NK-92 treated with Interleukin-12 subunit alpha and Interleukin-12 subunit beta, amount 100 ng/mL, for 24 hours (cell line): Measurements from ENCODE around the gene MUTYH.
"Not testable (repeated sequence)": the region's sequence is repeated elsewhere in the genome, so short reads cannot be mapped to it uniquely, and the experiment has no call there.

Experiments
- DNase-seq: peaks from one replicate; lab custom pipeline; 2025; lab: John Stamatoyannopoulos, UW

MUTYH gene

DNA sequence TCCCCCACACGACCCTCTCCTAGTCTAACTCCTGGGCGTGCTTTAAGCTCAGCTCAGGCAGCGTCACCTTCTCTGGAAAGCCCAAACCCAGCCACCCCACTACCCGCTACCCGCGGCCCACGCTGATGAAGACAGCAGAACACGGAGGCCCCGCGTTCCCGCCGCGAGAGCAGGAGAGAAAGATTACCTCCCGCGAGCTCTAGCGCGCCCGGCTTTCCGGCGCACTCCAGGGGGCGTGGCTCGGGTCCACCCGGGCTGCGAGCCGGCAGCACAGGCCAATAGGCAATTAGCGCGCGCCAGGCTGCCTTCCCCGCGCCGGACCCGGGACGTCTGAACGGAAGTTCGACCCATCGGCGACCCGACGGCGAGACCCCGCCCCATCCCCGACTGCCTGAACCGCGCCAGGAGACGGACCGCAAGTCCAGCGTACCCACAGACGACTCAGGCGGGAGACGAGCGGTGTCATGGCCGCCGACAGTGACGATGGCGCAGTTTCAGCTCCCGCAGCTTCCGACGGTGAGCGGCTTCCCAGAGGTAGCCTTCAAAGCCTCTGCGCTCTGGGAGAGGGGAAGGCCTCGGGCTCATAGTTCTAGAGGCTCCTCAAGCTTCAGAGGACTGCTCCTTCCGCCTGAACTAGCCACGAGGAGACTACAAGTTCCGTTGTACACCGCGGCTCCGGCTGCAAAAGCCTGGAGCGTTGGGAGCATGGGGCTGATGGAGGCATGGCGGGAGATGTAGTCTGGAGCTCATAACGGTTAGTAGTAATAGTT, at the start of gene MUTYH, which contains the start of gene TOE1:
Gene MUTYH (minus strand): TSS at position 652 of the 770 bp plus-strand sequence. CDS start 5,935 bp downstream, outside the sequence.
Gene TOE1 (plus strand): TSS at position 382 of the 770 bp plus-strand sequence. CDS start 83 bp downstream, at position 465.
- peak; percentile 96 for DNase-seq

DNA sequence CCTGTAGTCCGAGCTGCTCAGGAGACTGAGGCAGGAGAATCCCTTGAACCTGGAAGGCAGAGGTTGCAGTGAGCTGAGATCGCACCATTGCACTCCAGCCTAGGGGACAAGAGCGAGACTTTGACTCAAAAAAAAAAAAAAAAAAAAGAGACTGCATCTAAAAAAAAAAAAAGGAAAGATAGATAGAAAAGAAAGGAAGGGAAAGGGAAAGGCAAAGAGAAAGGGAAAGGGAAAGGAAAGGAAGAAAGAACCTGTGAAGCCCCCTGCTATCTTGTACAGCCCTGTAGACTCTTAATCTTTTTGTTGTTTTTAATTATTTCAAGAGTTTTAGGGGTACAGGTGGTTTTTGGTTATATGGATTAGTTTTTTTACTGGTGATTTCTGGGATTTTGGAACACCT, 46.0 kb upstream of the MUTYH start:
- DNase-seq: no peak

DNA sequence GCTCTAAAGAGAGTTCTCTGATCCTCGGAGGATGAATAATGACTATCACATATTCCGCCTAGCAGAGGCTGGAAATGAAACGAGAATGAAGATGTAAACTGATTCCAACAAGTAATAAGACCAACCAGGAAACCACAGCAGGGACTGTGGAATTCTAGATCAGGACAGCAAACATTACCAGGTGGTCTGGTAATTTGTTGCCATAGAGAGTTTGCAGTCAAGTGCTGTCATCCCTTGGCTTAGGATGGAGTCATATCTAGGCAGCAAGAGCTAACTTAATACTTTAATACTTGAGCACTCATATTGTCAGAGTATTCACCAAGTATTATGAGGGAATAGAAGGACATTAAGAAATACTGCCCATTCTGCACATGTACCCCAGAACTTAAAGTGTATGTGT, 45.1 kb upstream of the MUTYH start:
- no peak for DNase-seq

DNA sequence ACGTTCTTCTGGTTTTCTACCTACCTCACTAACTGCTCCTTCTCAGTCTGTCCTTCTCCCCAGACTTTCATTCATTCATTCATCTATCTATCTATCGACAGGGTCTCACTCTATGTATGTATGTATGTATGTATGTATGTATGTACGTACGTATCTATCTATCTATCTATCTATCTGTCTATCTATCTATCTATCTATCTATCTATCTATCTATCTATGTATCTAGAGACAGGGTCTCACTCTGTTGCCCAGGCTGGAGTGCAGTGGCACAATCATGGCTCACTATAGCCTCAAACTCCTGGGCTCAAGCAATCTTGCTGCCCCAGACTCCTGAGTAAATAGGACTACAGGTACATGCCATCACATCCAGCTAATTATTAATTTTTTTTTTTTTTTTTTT, 44.0 kb upstream of the MUTYH start:
- not testable (repeated sequence) for DNase-seq

DNA sequence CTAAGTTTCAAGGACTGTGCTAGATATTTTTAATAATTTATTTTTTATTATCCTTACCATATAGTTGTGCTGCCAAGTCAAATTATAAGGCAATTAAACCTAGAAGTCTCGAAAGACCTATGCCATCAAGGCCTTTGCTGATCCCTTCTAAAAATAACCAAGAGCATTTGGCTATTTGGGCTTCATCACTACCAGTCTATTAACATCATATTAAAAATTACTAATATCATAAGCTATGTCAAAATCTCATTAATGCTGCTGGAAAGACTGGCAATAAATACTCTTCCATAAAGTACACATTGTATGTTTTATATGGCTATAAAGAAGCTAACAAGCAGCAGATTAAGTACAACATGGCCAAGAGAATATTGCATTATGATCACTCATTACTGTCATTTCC, 43.0 kb upstream of the MUTYH start:
- DNase-seq: no peak

DNA sequence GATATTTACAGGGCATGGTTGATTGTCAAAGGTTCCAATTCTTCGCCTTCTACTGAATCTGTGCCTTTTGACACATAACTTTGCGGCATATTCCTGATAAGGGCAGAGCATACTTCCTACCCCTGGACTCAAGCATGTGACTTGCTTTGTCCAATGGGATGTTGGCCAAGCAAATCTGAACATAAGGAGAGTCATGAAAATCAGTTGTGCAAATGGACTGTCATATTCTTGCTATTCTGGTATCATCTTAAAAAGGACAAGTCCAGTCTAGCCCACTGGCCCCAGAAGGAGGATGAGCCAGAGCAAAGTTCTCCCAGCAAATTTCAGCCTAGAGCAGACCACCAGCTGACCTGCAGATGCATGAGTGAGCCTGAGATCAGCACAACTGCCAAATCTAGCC, 41.0 kb upstream of the MUTYH start:
- DNase-seq: no peak

DNA sequence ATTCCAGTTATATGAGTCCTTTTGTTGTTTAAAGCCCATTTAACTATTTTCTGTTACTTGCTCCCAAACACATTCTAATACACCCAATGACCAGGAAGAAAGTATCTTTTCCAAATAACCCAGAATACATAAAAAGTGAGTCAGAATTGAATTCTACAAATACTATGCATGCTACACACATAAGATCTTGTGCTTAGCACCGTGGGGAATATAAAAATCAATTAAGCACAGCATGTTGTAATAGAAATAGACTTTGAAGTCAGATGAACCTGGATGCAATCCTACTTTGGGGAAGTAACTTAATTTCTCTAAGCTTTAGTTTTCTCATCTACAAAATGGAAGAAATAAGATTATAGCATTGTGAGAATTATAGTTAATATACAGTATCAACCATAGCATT, 40.5 kb upstream of the MUTYH start:
- no peak for DNase-seq

DNA sequence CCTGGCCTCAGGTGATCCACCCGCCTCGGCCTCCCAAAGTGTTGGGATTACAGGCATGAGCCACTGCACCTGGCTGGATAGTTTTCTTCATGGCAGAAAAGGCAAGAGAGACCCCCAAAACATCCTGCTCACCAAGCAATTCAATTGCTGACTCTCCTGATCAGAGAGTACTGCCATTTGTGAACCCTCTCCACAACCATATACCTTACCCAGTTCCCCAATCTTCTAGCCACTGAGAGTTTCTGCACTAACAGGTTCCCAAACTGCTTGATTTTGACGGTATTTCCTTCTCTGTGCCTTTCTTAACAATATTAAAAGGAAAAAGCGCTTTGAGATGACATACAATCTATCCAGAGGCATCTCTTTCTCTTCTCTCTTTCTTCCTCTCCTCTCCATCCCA, 39.9 kb upstream of the MUTYH start:
- no peak for DNase-seq

DNA sequence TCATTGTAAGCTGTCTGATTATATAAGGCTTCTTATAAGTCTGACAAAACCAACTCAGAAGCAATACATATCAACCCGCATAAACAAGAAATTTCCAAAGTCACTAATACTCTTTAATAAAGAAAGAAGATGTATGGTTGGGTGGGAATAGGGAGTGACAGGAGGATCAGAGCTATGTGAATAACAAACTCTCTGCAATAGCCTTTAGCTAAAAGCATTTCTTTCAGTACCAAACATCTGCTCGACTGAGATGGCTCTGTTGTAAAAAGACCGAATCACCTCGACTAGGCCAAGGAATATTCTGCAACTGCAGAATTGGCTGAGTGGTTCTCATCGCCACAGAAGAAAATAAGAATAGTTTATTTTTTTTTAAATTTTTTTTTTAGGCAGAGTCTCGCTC, 39.3 kb upstream of the MUTYH start:
- no peak for DNase-seq

DNA sequence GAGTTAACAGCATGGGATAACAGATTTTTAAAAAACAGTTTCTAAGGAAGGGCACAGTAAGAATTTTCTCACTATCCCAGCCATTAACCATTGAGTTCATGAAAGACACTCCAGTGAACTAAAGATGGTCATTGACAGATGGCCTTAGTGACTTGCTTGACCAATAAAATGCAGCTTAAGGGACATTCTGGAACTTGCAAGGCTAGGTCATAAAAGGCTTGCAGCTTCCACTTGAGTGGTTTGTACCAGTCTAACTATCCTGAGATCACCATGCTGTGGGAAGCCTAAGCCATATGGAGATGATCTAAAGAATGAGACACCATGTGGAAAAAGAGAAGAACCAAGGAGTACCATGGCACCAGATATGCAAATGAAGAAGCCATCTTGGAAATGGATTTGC, 37.9 kb upstream of the MUTYH start:
- no peak for DNase-seq

DNA sequence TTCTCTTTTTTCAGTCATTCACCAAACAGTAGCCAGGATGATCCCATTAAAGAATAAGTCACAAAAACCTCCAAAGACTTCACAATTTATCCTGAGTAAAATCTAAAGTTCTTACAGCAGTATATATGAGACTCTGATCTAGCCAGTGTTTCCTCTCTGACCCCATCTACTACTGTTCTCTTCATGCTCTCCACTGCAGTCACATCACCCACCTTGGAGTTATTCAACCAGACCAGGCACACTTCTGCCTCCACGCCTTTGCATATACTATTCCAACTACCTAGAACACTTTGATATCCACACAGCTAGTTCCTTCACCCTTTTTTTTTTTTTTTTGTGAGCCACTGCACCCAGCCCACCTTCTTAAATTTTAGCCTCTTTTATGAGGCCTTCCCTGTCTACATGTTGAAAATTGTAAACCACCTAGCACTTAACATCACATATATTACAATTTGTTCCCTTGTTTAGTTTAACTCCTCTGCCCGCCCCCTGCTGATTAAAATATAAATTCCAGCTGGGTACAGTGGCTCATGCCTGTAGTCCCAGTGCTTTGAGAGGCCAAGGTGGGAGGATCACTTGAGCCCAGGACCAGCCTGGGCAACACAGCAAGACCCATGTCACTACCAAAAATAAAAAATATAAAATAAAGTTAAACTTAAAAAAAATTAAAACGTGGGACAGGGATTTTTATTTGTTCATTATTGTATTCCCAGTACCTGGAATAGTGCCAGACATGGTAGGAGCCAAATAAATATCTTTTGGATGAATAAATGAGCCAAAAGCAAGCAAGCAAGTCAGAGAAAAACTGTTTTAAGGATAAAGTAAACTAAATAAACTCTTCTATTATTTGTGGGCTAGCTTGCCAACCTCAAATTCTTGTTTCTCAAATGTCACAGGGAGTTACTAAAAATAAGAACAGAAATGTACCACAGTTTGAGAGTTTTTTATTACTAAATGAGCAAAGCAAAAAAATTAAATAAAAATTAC, 35.2 kb upstream of the MUTYH start:
- no peak for DNase-seq

DNA sequence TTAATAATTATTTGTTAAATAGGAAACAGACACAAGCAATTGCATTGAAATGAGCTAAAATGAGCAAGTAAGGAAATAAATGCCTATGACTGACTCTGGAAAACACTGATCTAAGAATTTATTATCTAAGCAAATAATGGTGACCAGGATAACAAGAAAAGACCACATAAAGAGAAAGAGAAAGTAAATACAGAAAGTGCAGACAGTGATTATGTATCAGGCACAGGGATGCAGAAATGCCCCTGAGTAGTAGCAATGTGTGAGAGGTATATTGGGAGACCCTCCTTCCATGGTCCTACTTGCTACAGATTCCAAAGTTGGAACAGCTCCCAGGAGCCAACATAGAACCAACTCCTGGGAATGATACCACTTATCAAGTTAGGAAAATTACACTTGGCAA, 33.3 kb upstream of the MUTYH start:
- no peak for DNase-seq

DNA sequence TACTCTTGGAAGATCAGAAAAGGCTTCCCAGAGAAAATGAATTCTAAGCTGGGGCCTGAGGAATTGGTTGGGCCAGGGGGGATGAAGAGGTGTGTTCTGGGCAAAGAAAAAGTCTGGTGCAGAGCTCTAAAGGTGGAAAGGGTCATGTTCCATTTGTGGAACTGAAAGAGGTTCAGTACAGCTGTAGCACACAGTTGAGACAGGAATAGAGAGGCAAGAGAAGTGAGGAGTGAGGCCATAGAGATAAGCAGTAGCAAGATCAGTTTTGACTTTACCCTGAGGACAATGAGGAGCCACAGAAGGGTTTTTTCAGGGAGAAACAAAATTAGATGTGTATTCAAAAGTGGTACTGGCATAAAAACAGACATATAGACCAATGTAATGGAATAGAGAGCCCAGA, 30.3 kb upstream of the MUTYH start:
- no peak for DNase-seq

DNA sequence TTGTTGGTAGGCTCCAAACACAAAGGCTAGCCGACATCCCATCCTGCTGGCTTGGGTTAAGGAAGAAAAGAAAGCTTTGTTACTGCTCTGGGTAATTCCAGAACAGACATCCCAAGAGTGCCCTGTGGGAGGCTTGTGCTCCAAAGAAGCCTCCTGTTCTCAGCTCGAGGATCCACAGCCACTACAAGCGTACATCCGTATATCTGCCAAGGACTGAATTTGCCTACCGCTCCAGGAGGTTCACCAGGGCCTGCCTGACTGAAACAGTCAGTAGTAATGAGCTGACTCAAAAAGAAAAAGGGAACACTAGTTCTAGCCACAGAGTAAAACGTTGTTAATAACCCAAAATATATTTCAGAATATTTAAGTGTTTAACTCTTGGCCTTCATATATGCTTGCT, 24.8 kb upstream of the MUTYH start:
- DNase-seq: no peak

DNA sequence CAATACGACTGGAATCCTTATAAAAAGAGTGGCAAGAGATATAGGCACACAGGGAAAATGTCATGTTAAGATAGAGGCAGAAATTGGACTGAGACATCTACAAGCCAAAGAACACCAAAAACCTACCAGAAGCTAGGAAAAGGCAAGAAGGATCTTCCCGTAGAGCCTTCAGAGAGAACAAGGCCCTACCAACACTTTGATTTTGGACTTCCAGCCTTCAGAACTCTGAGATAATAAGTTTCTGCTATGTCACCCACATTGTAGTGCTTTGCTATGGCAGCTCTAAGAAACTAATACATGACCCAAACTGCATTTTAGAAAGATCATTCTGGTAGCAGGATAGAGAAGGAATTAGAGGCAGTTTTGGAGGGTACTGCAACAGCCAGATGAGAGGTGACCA, 24.1 kb upstream of the MUTYH start:
- DNase-seq: no peak

DNA sequence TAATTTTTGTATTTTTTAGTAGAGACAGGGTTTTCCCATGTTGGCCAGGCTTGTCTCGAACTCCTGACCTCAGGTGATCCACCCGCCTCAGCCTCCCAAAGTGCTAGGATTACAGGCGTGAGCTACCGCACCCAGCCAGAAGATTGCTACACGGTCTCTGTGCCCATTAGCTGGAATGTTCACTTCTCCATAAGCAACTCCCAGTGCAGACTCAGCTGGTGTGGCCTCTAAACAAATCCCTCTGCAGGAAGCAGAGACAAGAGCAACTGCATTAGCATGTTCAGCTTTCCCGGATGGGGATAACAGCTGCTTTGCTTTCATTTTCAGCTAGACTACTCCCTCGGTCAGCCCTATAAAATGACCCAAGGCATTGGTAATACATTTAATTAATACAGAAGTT, 20.7 kb upstream of the MUTYH start:
- not testable (repeated sequence) for DNase-seq

DNA sequence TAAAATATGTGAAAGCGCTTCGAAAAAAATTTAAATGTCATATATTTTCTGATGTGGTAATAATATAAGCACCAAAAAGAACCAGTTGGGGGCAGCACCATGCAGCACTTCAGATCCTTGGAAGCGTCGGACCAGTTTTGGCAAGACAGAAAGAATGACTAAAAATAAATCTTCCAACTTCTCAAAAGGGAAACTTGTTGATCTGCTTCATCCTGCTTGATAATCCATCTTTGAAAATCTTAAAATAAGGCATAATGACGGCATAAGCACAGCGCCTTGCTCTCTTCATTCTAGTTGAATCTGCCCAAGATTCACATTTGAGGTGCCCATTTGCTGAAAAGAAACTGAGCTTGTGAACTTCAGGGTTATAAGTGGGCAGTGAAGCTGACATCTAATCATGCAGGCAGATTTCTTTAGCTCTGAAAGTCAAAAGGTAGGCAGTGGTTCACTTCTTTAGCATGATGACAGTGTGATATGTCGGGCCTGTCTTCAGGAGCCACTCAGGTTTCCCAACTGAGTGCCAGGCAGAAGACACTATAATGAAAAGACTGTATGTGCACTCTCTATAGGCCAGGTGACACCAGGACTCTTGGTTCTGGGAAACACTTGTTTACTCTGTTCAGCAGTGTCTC, 19.8 kb upstream of the MUTYH start:
- DNase-seq: no peak

DNA sequence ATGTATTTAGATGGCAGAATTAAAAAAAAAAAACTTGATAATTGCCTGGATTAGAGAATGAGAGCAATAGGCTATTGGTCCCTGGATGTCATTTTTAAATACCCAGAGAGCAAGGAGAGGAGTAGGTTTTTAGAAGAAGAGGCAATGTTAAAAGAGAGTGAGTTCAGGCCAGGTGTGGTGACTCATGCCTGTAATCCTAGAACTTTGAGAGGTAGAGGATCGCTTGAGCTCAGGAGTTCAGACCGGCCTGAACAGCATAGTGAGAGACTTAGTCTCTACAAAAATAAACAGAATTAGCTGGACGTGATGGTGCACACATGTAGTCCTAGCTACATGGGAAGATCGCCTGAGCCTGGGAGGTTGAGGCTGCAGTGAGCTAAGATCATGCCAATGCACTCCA, 15.9 kb upstream of the MUTYH start:
- DNase-seq: no peak

DNA sequence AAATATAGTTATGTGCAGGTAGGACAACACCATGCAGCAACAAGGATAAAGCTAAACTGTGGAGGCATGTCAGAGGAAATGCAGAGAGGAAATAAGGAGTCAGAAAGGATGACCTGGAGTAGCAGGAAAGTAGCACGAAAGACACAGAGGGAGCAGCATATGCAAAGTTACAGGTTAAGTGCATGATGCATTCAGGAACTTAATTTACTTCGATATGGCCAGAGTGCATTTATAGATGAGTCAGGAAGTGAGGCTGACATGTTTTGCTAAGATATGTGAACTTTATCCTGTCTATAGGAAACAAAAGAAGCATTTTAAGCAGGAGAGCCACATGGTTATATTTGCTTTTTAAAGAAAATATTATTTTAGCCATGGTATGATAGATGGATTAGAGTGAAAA, 15.4 kb upstream of the MUTYH start:
- no peak for DNase-seq

DNA sequence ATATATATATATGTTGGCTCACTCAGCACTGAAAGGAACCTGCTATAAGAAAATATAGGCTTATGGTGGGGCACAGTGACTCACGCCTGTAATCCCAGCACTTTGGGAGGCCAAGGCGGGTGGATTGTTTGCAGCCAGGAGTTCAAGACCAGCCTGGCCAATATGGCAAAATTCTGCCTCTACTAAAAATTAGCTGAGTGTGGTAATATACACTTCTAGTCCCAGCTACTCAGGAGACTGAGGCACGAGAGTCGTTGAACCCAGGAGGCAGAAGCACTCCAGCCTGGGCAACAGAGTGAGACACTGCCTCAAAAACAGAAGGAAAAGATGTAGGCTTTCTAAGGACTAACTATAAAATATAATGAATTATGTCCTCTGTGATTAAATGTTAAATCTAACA, 14.6 kb upstream of the MUTYH start:
- no peak for DNase-seq

DNA sequence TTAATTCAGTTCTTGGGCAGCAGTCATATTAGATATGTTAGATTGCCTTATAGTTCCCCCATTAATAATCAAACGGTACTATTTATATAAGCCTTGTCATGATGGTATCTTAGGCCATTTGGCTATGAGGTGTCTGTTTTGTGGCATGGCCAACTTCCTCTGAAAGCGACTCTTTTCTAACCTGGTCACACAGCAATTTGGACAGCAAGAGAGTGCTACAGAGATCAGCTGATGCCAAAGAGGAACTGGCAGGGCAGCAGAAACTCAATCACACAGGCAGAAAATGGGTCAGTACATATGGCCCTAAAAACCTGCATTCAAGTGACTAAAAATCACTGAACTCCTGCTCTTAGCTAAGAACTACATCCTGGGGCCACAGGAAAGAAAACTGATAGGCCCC, 13.4 kb upstream of the MUTYH start:
- no peak for DNase-seq

DNA sequence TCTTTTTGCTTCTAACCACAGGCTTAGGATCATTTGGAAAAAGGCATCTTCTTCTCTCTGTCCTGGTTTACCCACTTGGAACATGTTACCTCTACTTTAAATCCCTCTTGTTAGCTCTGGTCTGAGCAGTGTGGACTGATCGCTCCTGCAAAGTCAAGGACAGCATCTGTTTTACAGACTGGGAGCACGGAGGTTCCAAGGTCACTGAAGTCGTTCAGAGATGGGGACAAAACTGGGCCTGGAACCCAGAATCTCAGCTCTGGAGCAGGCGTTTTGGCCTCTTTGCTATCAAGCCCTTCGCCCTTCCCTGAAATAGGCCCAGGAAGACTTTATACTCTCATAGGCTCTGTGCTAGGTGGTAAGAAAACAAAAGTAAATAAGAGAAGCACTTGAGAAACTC, 11.3 kb upstream of the MUTYH start:
- DNase-seq: no peak
